HepG2 (cell line): Measurements from ENCODE around the gene LNX2.

ENCODE experiments used
- ATM ChIP-seq: fragments of 450-650 bp; IDR thresholded peaks from 2 replicates; pipeline ENCODE4 v1.7.1; 2017; ENCODE audit warnings: mild to moderate bottlenecking, borderline replicate concordance
- GABPA ChIP-seq, 2 experiments: IDR thresholded peaks; 2 replicates each; pipeline ENCODE4 v1.6.1; 2011 to 2016; ENCODE audit warnings: low read depth in 2 of 2, low read length in 1 of 2, missing biosample characterization in 1 of 2, missing genetic modification characterization in 1 of 2
- JUN ChIP-seq: sonication (generic); formaldehyde crosslinking; IDR thresholded peaks from 2 replicates; pipeline ENCODE4 v1.4.0; 2020; ENCODE audit warnings: mild to moderate bottlenecking, missing genetic modification reagents
- MED1 ChIP-seq: sonication (generic); formaldehyde crosslinking; IDR thresholded peaks from 2 replicates; pipeline ENCODE4 v1.4.0; 2020; ENCODE audit warnings: missing genetic modification reagents
- PLSCR1 ChIP-seq: sonication (generic); formaldehyde crosslinking; IDR thresholded peaks from 2 replicates; pipeline ENCODE4 v1.5.0; 2020; ENCODE audit warnings: missing genetic modification reagents, mild to moderate bottlenecking, borderline replicate concordance
- SRF ChIP-seq: IDR thresholded peaks from 2 replicates; pipeline ENCODE4 v1.6.1; 2011; ENCODE audit warnings: mild to moderate bottlenecking, low read depth, low read length, moderate library complexity
- ZNF280B ChIP-seq: sonication (generic); formaldehyde crosslinking; IDR thresholded peaks from 2 replicates; pipeline ENCODE4 v1.5.0; 2020; ENCODE audit warnings: missing genetic modification reagents, mild to moderate bottlenecking, borderline replicate concordance
- ZZZ3 ChIP-seq: sonication (generic); formaldehyde crosslinking; IDR thresholded peaks from 2 replicates; pipeline ENCODE4 v1.4.0; 2020; ENCODE audit warnings: missing genetic modification reagents, mild to moderate bottlenecking, borderline replicate concordance

GRCh38 chr13:27662738-27663470 is 42.6 kb upstream of the LNX2 start:
- TF ChIP-seq PLSCR1 (CRISPR knock-in tag) (no peak), MED1 (CRISPR knock-in tag) (no peak), ZZZ3 (no peak), ATM (no peak), JUN (no peak), GABPA (IDR thresholded peaks at IDR 0.05; ENCODE audit: low read depth, low read length) (no peak), GABPA (CRISPR knock-in tag; IDR thresholded peaks at IDR 0.05; ENCODE audit: low read depth) (no peak), SRF (no peak), ZNF280B (CRISPR knock-in tag) (no peak)
